Brain microvascular endothelial cell (primary cell): Measurements from ENCODE around the gene ADPRS.

Experiments used
- DNase-seq: peaks from one replicate; pipeline ENCODE4 v3.0.0-alpha.2; 2020
- H3K27ac ChIP-seq: fragments of 250-450 bp; sonication (Bioruptor Pico); 2 replicates; pipeline ENCODE4 v1.5.1; 2020; ENCODE audit warnings: mild to moderate bottlenecking, moderate library complexity
- H3K27me3 ChIP-seq: fragments of 250-450 bp; sonication (Bioruptor Pico); replicated peaks from 2 replicates; pipeline ENCODE4 v1.5.1; 2020; ENCODE audit warnings: mild to moderate bottlenecking
- H3K36me3 ChIP-seq: fragments of 250-450 bp; sonication (Bioruptor Pico); replicated peaks from 2 replicates; pipeline ENCODE4 v1.5.1; 2020; ENCODE audit warnings: mild to moderate bottlenecking
- H3K4me3 ChIP-seq: 2 replicates; pipeline ENCODE4 v1.5.1; 2011; ENCODE audit warnings: low read depth, mild to moderate bottlenecking, control low read depth, low read length, moderate library complexity
- in situ Hi-C: cut with HindIII; loops from 2 replicates; pipeline ENCODE4 v1.10.0; 2017; ENCODE audit warnings: low sequenced_read_pairs, low pct_ligation_motif_present
- TF ChIP-seq, protein P1 (sequence below): IDR thresholded peaks from 2 replicates; pipeline ENCODE4 v1.5.1; 2011; ENCODE audit warnings: low read depth, mild to moderate bottlenecking, moderate library complexity, low read length, control low read depth, inconsistent platforms; ENCODE audit errors: missing control alignments

ADPRS gene

DNA sequence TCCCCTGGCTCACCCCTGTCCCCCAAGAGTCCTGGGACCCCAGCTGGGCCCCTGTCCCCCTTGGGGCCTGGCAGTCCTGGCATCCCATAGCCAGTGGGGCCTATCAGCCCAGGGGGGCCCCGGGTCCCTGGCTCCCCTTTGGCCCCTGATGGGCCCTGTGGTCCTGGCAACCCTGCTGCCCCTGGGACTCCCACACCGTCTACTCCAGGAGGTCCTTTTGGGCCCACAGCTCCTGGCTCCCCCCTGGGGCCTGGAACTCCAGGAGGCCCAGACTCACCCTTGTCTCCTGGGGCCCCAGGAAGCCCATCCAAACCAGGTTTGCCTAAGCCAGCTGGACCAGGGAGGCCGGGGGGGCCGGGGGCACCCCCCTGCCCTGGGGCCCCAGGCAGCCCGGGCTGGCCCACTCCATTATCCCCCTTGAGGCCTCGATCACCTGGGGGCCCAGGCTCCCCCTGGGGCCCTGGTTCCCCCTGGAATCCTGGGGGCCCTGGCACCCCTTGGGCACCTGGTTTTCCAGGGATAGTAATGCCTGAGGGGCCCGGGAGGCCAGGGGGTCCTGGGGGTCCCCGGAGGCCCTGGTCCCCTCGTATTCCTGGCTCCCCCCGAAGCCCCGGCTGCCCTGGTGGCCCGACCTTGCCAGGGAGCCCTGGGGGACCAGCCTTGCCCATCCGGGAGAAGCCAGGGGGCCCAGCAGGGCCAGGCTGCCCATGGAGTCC lies 10.1 kb downstream of the ADPRS start:
- peaks cover 13% of the 10 kb centered on the region for H3K36me3 ChIP-seq
- H3K27me3 ChIP-seq: no peaks in the 10 kb centered on the region
- H3K4me3 ChIP-seq: no peak overlapping the region
- H3K27ac ChIP-seq: no peak overlapping the region
- TF ChIP-seq, protein P1, sequence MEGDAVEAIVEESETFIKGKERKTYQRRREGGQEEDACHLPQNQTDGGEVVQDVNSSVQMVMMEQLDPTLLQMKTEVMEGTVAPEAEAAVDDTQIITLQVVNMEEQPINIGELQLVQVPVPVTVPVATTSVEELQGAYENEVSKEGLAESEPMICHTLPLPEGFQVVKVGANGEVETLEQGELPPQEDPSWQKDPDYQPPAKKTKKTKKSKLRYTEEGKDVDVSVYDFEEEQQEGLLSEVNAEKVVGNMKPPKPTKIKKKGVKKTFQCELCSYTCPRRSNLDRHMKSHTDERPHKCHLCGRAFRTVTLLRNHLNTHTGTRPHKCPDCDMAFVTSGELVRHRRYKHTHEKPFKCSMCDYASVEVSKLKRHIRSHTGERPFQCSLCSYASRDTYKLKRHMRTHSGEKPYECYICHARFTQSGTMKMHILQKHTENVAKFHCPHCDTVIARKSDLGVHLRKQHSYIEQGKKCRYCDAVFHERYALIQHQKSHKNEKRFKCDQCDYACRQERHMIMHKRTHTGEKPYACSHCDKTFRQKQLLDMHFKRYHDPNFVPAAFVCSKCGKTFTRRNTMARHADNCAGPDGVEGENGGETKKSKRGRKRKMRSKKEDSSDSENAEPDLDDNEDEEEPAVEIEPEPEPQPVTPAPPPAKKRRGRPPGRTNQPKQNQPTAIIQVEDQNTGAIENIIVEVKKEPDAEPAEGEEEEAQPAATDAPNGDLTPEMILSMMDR: no peak
- DNase-seq: no peak
- in situ Hi-C loops: no loop called here

DNA sequence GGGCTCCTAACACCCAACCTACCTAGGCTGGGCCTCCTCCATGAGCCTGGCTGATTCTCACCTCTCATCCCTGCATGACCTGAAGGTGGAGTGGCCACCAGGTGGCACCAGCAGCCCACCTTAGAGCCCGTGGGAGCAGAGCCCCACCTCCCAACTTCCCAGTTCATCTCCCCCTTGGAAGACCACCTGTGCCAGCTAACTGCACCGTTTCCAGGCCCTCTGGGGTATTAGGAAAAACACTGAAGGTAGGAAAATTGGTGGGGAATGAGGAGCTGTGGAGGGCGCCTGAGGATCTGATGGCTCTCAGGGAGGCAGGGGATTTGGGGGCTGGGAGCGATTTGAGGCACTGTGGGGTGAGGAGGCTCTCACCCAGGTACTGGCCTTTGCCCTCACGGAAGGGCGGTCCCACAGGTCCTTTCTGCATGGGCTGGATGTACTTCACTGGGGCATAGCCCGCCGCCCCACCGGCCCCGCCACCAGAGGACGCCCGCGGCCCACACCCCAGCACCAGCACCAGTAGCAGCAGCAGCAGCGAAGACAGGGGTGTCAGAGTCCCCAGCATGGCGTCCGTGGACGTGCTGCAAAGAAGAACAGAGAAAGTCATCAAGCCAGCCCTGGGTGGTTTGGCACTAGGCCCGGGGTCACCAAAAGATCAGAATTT lies 11.1 kb downstream of the ADPRS start:
- H3K27ac ChIP-seq: no peak overlapping the region
- peak; percentile 65 for DNase-seq
- in situ Hi-C loops: no loop called here
- H3K4me3 ChIP-seq: no peak overlapping the region
- TF ChIP-seq, protein P1: peak; percentile 90
- no peaks in the 10 kb centered on the region for H3K27me3 ChIP-seq
- H3K36me3 ChIP-seq: peaks cover 4% of the 10 kb centered on the region

DNA sequence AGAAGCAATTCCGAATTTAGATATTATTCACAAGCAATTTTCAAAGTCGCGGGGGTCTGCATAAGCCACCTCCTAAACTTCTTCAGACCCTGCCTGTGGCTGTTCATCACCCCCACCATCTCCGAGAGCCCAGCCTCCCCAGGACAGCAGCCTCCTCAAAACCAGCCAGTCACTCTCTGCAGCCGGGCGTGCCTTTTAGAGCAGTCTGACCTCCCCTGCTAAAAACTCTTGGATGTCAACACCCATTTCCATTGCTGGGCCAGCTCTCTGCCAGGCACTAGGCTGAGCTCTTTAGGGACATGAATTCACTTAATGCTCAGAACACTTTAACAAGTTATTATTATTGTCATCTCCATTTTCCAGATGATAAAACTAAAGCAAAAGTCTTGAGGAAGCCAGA lies 11.7 kb downstream of the ADPRS start:
- no peaks in the 10 kb centered on the region for H3K27me3 ChIP-seq
- TF ChIP-seq, protein P1: no peak
- no peak overlapping the region for H3K27ac ChIP-seq
- in situ Hi-C loops: no loop called here
- DNase-seq: no peak
- H3K4me3 ChIP-seq: no peak overlapping the region
- H3K36me3 ChIP-seq: no peaks in the 10 kb centered on the region

DNA sequence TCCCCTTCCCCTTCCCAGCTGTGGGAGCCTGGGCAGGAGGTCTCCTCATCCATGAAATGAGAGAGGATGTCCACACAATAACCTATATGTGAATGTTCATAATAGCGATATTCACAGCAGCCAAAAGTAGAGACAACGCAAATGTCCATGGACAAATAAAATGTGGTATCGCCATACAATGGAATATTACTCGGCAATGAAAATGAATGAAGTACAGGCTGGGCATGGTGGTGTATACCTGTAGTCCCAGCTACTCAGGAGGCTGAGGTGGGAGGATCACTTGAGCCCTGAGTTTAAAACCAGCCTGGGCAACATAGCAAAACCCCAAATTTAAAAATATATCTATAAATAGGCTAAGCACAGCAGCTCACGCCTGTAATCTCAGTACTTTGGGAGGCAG lies 12.9 kb downstream of the ADPRS start:
- Histone ChIP-seq H3K27ac (no peak overlapping the region), H3K4me3 (no peak overlapping the region), H3K27me3 (no peaks in the 10 kb centered on the region), H3K36me3 (no peaks in the 10 kb centered on the region)
- no peak for DNase-seq
- in situ Hi-C loops: no loop called here
- TF ChIP-seq, protein P1: no peak

DNA sequence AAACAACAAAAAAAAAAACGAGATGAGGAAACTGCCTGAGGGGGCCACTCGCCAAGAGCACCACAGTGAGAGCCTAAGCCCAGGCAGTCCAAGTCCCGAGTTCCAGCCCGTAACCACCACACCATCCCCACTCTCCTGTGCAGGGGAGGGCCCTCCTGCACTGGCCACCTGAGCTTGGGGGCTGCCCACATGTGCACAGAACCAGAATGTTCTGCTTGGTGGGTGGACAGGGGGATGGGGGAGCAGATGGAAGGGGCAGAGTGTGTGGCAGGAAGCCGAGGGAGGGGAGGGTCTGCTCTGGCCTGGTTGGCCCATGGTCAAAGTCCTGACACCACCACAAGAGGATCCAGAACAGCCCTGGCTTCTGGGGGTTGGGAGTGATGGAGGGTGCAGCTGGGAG lies 17.6 kb downstream of the ADPRS start:
- DNase-seq: no peak
- Histone ChIP-seq H3K36me3 (no peaks in the 10 kb centered on the region), H3K4me3 (no peak overlapping the region), H3K27ac (no peak overlapping the region), H3K27me3 (no peaks in the 10 kb centered on the region)
- TF ChIP-seq, protein P1: no peak
- in situ Hi-C loops: no loop called here
